Measurements from ENCODE around the gene KRT72. TPM values are rescaled to one million over a fixed set of nuclear protein-coding genes. Genes with fewer than 3 reads are reported as not detected.

The KRT72 gene
- total RNA-seq, 1 experiment from 2014 or later, result 0.17 TPM

DNA sequence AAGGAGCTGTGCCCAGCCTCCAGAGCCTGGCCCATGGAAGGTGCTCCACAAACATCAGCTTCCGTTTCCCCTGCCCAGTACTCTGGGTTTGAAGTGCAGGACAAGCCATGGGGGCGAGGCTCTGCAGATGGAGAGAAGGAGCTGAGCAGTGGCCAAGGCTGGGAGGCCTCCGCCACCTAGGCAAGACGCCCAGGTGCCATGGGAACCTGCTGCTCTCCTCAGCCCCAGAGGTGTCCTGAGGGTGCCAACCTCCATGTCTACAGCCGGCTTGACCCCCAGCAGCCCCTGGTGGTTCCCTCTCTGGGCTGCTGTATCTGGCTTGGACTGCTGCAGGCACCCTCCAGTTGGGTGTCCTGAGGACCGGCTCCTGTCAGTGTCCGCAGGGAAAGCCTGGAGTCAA, 60.7 kb downstream of the KRT72 start:
- H3K36me3 ChIP-seq (ENCODE audit: control insufficient read depth in 1 of 2, insufficient read depth in 2 of 2, low read length in 2 of 2), result no peaks in the 10 kb centered on the region
- peaks cover 13 to 21% of the 10 kb centered on the region in 2 experiments for H3K4me1 ChIP-seq (ENCODE audit: control insufficient read depth in 1 of 2, insufficient read depth in 2 of 2, low read length in 2 of 2)
- intact Hi-C loops (cut with micrococcal nuclease), result no loop called here
- TF ChIP-seq, protein P1, sequence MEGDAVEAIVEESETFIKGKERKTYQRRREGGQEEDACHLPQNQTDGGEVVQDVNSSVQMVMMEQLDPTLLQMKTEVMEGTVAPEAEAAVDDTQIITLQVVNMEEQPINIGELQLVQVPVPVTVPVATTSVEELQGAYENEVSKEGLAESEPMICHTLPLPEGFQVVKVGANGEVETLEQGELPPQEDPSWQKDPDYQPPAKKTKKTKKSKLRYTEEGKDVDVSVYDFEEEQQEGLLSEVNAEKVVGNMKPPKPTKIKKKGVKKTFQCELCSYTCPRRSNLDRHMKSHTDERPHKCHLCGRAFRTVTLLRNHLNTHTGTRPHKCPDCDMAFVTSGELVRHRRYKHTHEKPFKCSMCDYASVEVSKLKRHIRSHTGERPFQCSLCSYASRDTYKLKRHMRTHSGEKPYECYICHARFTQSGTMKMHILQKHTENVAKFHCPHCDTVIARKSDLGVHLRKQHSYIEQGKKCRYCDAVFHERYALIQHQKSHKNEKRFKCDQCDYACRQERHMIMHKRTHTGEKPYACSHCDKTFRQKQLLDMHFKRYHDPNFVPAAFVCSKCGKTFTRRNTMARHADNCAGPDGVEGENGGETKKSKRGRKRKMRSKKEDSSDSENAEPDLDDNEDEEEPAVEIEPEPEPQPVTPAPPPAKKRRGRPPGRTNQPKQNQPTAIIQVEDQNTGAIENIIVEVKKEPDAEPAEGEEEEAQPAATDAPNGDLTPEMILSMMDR (IDR thresholded peaks at IDR 0.05 in 2 of 3, conservative IDR thresholded peaks at IDR 0.05 in 1 of 3; ENCODE audit: borderline replicate concordance in 1 of 3, insufficient read depth in 1 of 3, low read depth in 2 of 3, low read length in 2 of 3), result no peak
- no peak for TF ChIP-seq ZNF274 (IDR thresholded peaks at IDR 0.05; ENCODE audit: low read depth, low read length)
- TF ChIP-seq ELF1 (IDR thresholded peaks at IDR 0.05; ENCODE audit: borderline replicate concordance, low read depth), result no peak
- TF ChIP-seq RAD21 (IDR thresholded peaks at IDR 0.05; ENCODE audit: low read depth), result no peak
- no peak for TF ChIP-seq ZFX (IDR thresholded peaks at IDR 0.05)
- TF ChIP-seq JUND (IDR thresholded peaks at IDR 0.05), result no peak
- TF ChIP-seq CBX3 (IDR thresholded peaks at IDR 0.05; ENCODE audit: low read depth), result no peak
- TF ChIP-seq SP1 (IDR thresholded peaks at IDR 0.05; ENCODE audit: low read depth), result no peak
- no peak for TF ChIP-seq CEBPB (IDR thresholded peaks at IDR 0.05; ENCODE audit: low read depth)
- TF ChIP-seq POLR2AphosphoS5 (IDR thresholded peaks at IDR 0.05; ENCODE audit: low read depth, low read length), result no peak
- no peak for TF ChIP-seq EZH2phosphoT487 (IDR thresholded peaks at IDR 0.05; ENCODE audit: borderline replicate concordance)
- TF ChIP-seq, protein P2, sequence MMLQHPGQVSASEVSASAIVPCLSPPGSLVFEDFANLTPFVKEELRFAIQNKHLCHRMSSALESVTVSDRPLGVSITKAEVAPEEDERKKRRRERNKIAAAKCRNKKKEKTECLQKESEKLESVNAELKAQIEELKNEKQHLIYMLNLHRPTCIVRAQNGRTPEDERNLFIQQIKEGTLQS (IDR thresholded peaks at IDR 0.05), result no peak
- no peak for TF ChIP-seq EGR1 (IDR thresholded peaks at IDR 0.05; ENCODE audit: low read depth)
- TF ChIP-seq FOSL1 (IDR thresholded peaks at IDR 0.05; ENCODE audit: low read depth), result no peak
- TF ChIP-seq YY1 (IDR thresholded peaks at IDR 0.05; ENCODE audit: extremely low read depth, insufficient replicate concordance, low read depth, low read length), result no peak
- no peak for TF ChIP-seq EZH2 (IDR thresholded peaks at IDR 0.05)
- TF ChIP-seq, protein P3, sequence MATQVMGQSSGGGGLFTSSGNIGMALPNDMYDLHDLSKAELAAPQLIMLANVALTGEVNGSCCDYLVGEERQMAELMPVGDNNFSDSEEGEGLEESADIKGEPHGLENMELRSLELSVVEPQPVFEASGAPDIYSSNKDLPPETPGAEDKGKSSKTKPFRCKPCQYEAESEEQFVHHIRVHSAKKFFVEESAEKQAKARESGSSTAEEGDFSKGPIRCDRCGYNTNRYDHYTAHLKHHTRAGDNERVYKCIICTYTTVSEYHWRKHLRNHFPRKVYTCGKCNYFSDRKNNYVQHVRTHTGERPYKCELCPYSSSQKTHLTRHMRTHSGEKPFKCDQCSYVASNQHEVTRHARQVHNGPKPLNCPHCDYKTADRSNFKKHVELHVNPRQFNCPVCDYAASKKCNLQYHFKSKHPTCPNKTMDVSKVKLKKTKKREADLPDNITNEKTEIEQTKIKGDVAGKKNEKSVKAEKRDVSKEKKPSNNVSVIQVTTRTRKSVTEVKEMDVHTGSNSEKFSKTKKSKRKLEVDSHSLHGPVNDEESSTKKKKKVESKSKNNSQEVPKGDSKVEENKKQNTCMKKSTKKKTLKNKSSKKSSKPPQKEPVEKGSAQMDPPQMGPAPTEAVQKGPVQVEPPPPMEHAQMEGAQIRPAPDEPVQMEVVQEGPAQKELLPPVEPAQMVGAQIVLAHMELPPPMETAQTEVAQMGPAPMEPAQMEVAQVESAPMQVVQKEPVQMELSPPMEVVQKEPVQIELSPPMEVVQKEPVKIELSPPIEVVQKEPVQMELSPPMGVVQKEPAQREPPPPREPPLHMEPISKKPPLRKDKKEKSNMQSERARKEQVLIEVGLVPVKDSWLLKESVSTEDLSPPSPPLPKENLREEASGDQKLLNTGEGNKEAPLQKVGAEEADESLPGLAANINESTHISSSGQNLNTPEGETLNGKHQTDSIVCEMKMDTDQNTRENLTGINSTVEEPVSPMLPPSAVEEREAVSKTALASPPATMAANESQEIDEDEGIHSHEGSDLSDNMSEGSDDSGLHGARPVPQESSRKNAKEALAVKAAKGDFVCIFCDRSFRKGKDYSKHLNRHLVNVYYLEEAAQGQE (IDR thresholded peaks at IDR 0.05; ENCODE audit: low read depth), result no peak
- TF ChIP-seq, protein P4, sequence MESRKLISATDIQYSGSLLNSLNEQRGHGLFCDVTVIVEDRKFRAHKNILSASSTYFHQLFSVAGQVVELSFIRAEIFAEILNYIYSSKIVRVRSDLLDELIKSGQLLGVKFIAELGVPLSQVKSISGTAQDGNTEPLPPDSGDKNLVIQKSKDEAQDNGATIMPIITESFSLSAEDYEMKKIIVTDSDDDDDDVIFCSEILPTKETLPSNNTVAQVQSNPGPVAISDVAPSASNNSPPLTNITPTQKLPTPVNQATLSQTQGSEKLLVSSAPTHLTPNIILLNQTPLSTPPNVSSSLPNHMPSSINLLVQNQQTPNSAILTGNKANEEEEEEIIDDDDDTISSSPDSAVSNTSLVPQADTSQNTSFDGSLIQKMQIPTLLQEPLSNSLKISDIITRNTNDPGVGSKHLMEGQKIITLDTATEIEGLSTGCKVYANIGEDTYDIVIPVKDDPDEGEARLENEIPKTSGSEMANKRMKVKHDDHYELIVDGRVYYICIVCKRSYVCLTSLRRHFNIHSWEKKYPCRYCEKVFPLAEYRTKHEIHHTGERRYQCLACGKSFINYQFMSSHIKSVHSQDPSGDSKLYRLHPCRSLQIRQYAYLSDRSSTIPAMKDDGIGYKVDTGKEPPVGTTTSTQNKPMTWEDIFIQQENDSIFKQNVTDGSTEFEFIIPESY (IDR thresholded peaks at IDR 0.05; ENCODE audit: extremely low read depth, insufficient replicate concordance, low read length), result no peak
- POLR2A ChIA-PET, result no interaction called here
- CTCF ChIA-PET, result no interaction called here
- no TSS peak for BruUV-seq (replicated peaks)
- H3K27ac ChIP-seq (ENCODE audit: low read depth, low read length), result no peak overlapping the region
- no peaks in the 10 kb centered on the region for H4K20me1 ChIP-seq (ENCODE audit: insufficient read depth)
- no peak overlapping the region for H3K9ac ChIP-seq (ENCODE audit: low read length)
- H3K9me3 ChIP-seq (ENCODE audit: control insufficient read depth in 1 of 2, insufficient read depth in 1 of 2, low read depth in 1 of 2, low read length in 2 of 2), result no peaks in the 10 kb centered on the region
- H3K79me2 ChIP-seq (ENCODE audit: insufficient read depth, low read length), result no peaks in the 10 kb centered on the region
- RAD21 ChIA-PET (ENCODE audit: low non-redundant PET in 1 of 2, low total read pairs in 2 of 2, uncharacterized antibody in 2 of 2, unreplicated experiment in 2 of 2), result no interaction called here
- H2AFZ ChIP-seq (ENCODE audit: low read depth, low read length, poor library complexity, severe bottlenecking), result no peak overlapping the region
- H3K4me2 ChIP-seq (ENCODE audit: low read length), result no peak overlapping the region
- DNase-seq (ENCODE audit: low read depth, low spot score), result no peak
- H3K27me3 ChIP-seq (ENCODE audit: insufficient read depth, low read length), result no peaks in the 10 kb centered on the region
- H3K9me2 ChIP-seq (ENCODE audit: insufficient read depth), result no peaks in the 10 kb centered on the region
- ATAC-seq, result no peak
- no peak overlapping the region for H3K4me3 ChIP-seq (replicated peaks in 1 of 2; ENCODE audit: low read depth in 1 of 2, low read length in 2 of 2)

Data from HCT116 (cell line).